Left cardiac atrium (tissue), 4 donors: ENCODE measurements around the gene CCDC192. TPM values are rescaled to one million over a fixed set of nuclear protein-coding genes. Genes with fewer than 3 reads are reported as not detected.

Source experiments
- ATAC-seq, 2 donors: fragments of 200-7000 bp; cut with Tn5 transposase; one replicate each; pipeline ENCODE4 v1.9.1; 2020; ENCODE audit warnings: mild to moderate bottlenecking in 2 of 2, moderate library complexity in 2 of 2
- DNase-seq: peaks from one replicate; pipeline ENCODE4 v3.0.0-alpha.2; 2020
- intact Hi-C, 2 donors: fragments of 100-400 bp; cut with DNase I; formaldehyde crosslinking; loops; one replicate each; pipeline versions ENCODE4 v1.14.1 to v1.15.1; 2022 to 2023
- total RNA-seq, 2 donors: library from RNA; stranded (reverse); fragmentation: NEBNext Ultra II Directional; extraction: Animal tissue kit (Norgen Biotek cat#: 25700); gene quantifications; one replicate each; pipeline ENCODE4 v1.2.1, GENCODE V29; 2021
- donor health status: DM: no; HTN: yes; CAD: no.
- donor health status: DM: no; HTN: yes; CAD: no; lungs with severe emphysema.
- donor health status: DM: yes; HTN: yes; CAD: no.
- donor health status: Dilated cardiomyopathy.

CCDC192 gene
- total RNA-seq, 2 donors from 2014 or later, result not detected

- ATAC-seq (no peak), DNase-seq (no peak)
- intact Hi-C loops, result no loop called here
Observed at GRCh38 chr5:127980843-127981242, 277.7 kb downstream of the CCDC192 start.

GRCh38 chr5:127981498-127981897 is 278.3 kb downstream of the CCDC192 start:
- DNase-seq, result no peak
- intact Hi-C loops, result no loop called here
- ATAC-seq, result no peak

GRCh38 chr5:127985811-127986325 is 282.7 kb downstream of the CCDC192 start:
- ATAC-seq (no peak), DNase-seq (no peak)
- intact Hi-C loops, result no loop called here

- intact Hi-C loops, result no loop called here
- DNase-seq (no peak), ATAC-seq (peak; percentile 23 to 34)
Observed at GRCh38 chr5:127987354-127988145, 284.4 kb downstream of the CCDC192 start.

- DNase-seq (no peak), ATAC-seq (no peak)
- intact Hi-C loops, result no loop called here
Observed at GRCh38 chr5:127988146-127988760, 285.1 kb downstream of the CCDC192 start.

Other genes with a start within 250 kb of the CCDC192 start
- gene PRRC1, start 185.8 kb upstream of the CCDC192 start, total RNA-seq, result 10 to 100 TPM; 28.3 to 41.2 TPM
- not detected for gene CTXN3, start 54.3 kb upstream of the CCDC192 start, total RNA-seq